HepG2 (cell line): ENCODE data around the gene METTL1. TPM values are rescaled to one million over a fixed set of nuclear protein-coding genes. Genes with fewer than 3 reads are reported as not detected.

Experiments used
- ARNT ChIP-seq: fragments of 450-650 bp; IDR thresholded peaks from 2 replicates; pipeline ENCODE4 v1.6.1; 2017
- ATAD3A ChIP-seq: sonication (generic); formaldehyde crosslinking; IDR thresholded peaks from 2 replicates; pipeline ENCODE4 v1.4.0; 2020; ENCODE audit warnings: missing genetic modification reagents
- ETV6 ChIP-seq: sonication (generic); formaldehyde crosslinking; conservative IDR thresholded peaks from 2 replicates; pipeline ENCODE4 v1.4.0; 2020; ENCODE audit warnings: missing genetic modification reagents
- NFATC3 ChIP-seq: sonication (generic); formaldehyde crosslinking; IDR thresholded peaks from 2 replicates; pipeline ENCODE4 v1.5.1; 2020; ENCODE audit warnings: mild to moderate bottlenecking, missing genetic modification reagents
- REXO4 ChIP-seq: sonication (generic); formaldehyde crosslinking; IDR thresholded peaks from 2 replicates; pipeline ENCODE4 v1.8.0; 2022; ENCODE audit warnings: missing genetic modification reagents, mild to moderate bottlenecking, borderline replicate concordance
- SIN3A ChIP-seq: IDR thresholded peaks from 2 replicates; pipeline ENCODE4 v1.6.1; 2011; ENCODE audit warnings: low read depth, mild to moderate bottlenecking, control low read depth, low read length, borderline replicate concordance
- SIN3B ChIP-seq: fragments of 150-350 bp; IDR thresholded peaks from 2 replicates; pipeline ENCODE4 v1.6.1; 2014; ENCODE audit warnings: low read length
- SMAD1 ChIP-seq: sonication (generic); formaldehyde crosslinking; IDR thresholded peaks from 2 replicates; pipeline ENCODE4 v1.4.0; 2020; ENCODE audit warnings: missing genetic modification reagents, low read depth, mild to moderate bottlenecking, borderline replicate concordance
- SSRP1 ChIP-seq: IDR thresholded peaks from 2 replicates; pipeline ENCODE4 v1.6.1; 2016; ENCODE audit warnings: control low read depth
- THAP11 ChIP-seq: IDR thresholded peaks from 2 replicates; pipeline ENCODE4 v1.6.1; 2016; ENCODE audit warnings: missing biosample characterization, missing genetic modification reagents
- YEATS4 ChIP-seq: sonication (generic); formaldehyde crosslinking; IDR thresholded peaks from 2 replicates; pipeline ENCODE4 v1.4.0; 2020; ENCODE audit warnings: missing genetic modification reagents, borderline replicate concordance
- ZNF138 ChIP-seq: sonication (generic); formaldehyde crosslinking; IDR thresholded peaks from 2 replicates; pipeline ENCODE4 v1.5.0; 2020; ENCODE audit warnings: mild to moderate bottlenecking, low read depth, missing genetic modification reagents
- ZNF235 ChIP-seq: sonication (generic); formaldehyde crosslinking; IDR thresholded peaks from 2 replicates; pipeline ENCODE4 v1.8.1; 2023; ENCODE audit warnings: mild to moderate bottlenecking, missing genetic modification reagents, borderline replicate concordance
- ZNF335 ChIP-seq: sonication (generic); formaldehyde crosslinking; IDR thresholded peaks from 2 replicates; pipeline ENCODE4 v1.4.0; 2020; ENCODE audit warnings: missing genetic modification reagents
- ZNF337 ChIP-seq: sonication (generic); formaldehyde crosslinking; IDR thresholded peaks from 2 replicates; pipeline ENCODE4 v1.5.1; 2020; ENCODE audit warnings: missing genetic modification reagents, low read depth, mild to moderate bottlenecking, borderline replicate concordance
- ZNF546 ChIP-seq: sonication (generic); formaldehyde crosslinking; conservative IDR thresholded peaks from 2 replicates; pipeline ENCODE4 v1.8.1; 2023; ENCODE audit warnings: mild to moderate bottlenecking, missing genetic modification reagents
- ZNF567 ChIP-seq: sonication (generic); formaldehyde crosslinking; IDR thresholded peaks from 2 replicates; pipeline ENCODE4 v1.8.1; 2023; ENCODE audit warnings: mild to moderate bottlenecking, missing genetic modification reagents, borderline replicate concordance
- ZNF674 ChIP-seq: sonication (generic); formaldehyde crosslinking; IDR thresholded peaks from 2 replicates; pipeline ENCODE4 v1.5.0; 2020; ENCODE audit warnings: low read depth, mild to moderate bottlenecking, missing genetic modification reagents
- polyA plus RNA-seq, 8 experiments: library from polyadenylated mRNA; depleted of rRNA in 3 of 8; stranded (reverse) in 7 of 8; unstranded in 1 of 8; fragments of >200 nt; fragmentation: Illumina TruSeq in 4 of 8; extraction: Trizol in 4 of 8; gene quantifications; 2 replicates each; pipeline versions ENCODE4 v1.2.1 to v1.2.3, GENCODE V29; 2011 to 2016; ENCODE audit warnings: low read depth in 4 of 8, missing spikeins in 1 of 8, mixed read lengths in 1 of 8; ENCODE audit not compliant: insufficient read depth in 1 of 8
- total RNA-seq, 5 experiments: library from RNA; depleted of rRNA; stranded (reverse); fragments of >200 nt; fragmentation: Illumina TruSeq; extraction: Trizol; gene quantifications; 2 replicates each; pipeline ENCODE4 v1.2.3, GENCODE V29; 2016; ENCODE audit warnings: low read depth in 1 of 5
- TF ChIP-seq, protein P1 (sequence below): sonication (generic); IDR thresholded peaks from 2 replicates; pipeline ENCODE4 v1.6.1; 2016; ENCODE audit warnings: low read depth, borderline replicate concordance
- TF ChIP-seq, protein P2 (sequence below): sonication (generic); formaldehyde crosslinking; IDR thresholded peaks from 2 replicates; pipeline ENCODE4 v1.8.0; 2022; ENCODE audit warnings: missing genetic modification reagents, mild to moderate bottlenecking, moderate library complexity, borderline replicate concordance
- TF ChIP-seq, protein P3 (sequence below): IDR thresholded peaks from 2 replicates; pipeline ENCODE4 v1.6.1; 2016; ENCODE audit warnings: low read depth, missing genetic modification reagents, missing compliant biosample characterization
- TF ChIP-seq, protein P4 (sequence below): sonication (generic); formaldehyde crosslinking; IDR thresholded peaks from 2 replicates; pipeline ENCODE4 v1.8.1; 2023; ENCODE audit warnings: mild to moderate bottlenecking, missing genetic modification reagents, borderline replicate concordance

Gene METTL1
- total and polyA plus RNA-seq, 2 of the 13 experiments (the other 11 are each of a cell fraction or from before 2014, with no cell fraction given) = 34.7 to 36.9 TPM

DNA sequence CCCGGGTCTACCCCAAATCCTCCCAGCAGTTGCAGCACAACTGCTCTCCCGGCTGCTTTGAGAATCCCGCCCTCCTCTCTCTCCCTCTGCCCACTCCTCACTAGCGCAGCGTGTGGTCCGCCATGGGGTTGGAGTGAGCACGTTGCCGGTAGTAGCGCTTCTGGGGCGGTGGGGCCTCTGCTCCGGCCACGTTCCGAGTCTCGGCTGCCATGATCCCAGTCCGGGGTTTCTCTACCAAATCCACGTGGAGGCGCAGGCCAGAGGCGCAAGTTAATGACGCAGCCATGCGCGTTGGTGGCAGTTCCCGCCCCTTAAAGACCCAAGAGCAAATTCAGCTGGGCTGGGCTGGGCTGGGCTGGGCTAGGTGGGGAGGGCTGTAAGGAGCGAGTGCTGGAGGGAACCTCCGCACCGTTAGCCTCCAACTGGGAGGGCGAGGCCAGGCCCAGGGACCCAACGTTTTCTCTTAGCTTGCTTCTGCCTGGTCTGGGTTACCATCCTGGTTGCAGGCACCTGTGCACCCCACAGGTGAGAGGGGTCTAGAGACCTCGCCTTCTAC is at the start of gene METTL1 (continued):
- TF ChIP-seq REXO4 (CRISPR knock-in tag) = no peak
- TF ChIP-seq ZNF546 (CRISPR knock-in tag) = peak; percentile 73; the same call in 1 of the 2 replicates
- TF ChIP-seq, protein P1, sequence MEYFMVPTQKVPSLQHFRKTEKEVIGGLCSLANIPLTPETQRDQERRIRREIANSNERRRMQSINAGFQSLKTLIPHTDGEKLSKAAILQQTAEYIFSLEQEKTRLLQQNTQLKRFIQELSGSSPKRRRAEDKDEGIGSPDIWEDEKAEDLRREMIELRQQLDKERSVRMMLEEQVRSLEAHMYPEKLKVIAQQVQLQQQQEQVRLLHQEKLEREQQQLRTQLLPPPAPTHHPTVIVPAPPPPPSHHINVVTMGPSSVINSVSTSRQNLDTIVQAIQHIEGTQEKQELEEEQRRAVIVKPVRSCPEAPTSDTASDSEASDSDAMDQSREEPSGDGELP = peak; percentile 87; the same call in 1 of the 2 replicates
- peak; percentile 96 for TF ChIP-seq SIN3A
- TF ChIP-seq SIN3B = peak; percentile 84
- TF ChIP-seq YEATS4 (CRISPR knock-in tag) = peak; percentile 98
- peak; percentile 58; the same call in 1 of the 2 replicates for TF ChIP-seq ZNF337 (CRISPR knock-in tag)
- no peak for TF ChIP-seq SMAD1 (CRISPR knock-in tag)
- no peak; the same call in 1 of the 2 replicates for TF ChIP-seq ZNF567
- no peak; the same call in 1 of the 2 replicates for TF ChIP-seq NFATC3 (CRISPR knock-in tag)
- no peak for TF ChIP-seq ARNT
- TF ChIP-seq ETV6 (CRISPR knock-in tag) = no peak; the same call in 1 of the 2 replicates
- TF ChIP-seq, protein P2, sequence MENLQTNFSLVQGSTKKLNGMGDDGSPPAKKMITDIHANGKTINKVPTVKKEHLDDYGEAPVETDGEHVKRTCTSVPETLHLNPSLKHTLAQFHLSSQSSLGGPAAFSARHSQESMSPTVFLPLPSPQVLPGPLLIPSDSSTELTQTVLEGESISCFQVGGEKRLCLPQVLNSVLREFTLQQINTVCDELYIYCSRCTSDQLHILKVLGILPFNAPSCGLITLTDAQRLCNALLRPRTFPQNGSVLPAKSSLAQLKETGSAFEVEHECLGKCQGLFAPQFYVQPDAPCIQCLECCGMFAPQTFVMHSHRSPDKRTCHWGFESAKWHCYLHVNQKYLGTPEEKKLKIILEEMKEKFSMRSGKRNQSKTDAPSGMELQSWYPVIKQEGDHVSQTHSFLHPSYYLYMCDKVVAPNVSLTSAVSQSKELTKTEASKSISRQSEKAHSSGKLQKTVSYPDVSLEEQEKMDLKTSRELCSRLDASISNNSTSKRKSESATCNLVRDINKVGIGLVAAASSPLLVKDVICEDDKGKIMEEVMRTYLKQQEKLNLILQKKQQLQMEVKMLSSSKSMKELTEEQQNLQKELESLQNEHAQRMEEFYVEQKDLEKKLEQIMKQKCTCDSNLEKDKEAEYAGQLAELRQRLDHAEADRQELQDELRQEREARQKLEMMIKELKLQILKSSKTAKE = no peak
- peak; percentile 91 for TF ChIP-seq THAP11 (CRISPR knock-in tag)
- 0 out of 2 replicates have a peak, but pooled peaks have one; percentile 46 for TF ChIP-seq ZNF335 (CRISPR knock-in tag)
- TF ChIP-seq SSRP1 (CRISPR knock-in tag) = no peak
- 0 out of 2 replicates have a peak, but pooled peaks have one; percentile 14 for TF ChIP-seq ATAD3A
- TF ChIP-seq ZNF674 (CRISPR knock-in tag) = no peak
- TF ChIP-seq, protein P3, sequence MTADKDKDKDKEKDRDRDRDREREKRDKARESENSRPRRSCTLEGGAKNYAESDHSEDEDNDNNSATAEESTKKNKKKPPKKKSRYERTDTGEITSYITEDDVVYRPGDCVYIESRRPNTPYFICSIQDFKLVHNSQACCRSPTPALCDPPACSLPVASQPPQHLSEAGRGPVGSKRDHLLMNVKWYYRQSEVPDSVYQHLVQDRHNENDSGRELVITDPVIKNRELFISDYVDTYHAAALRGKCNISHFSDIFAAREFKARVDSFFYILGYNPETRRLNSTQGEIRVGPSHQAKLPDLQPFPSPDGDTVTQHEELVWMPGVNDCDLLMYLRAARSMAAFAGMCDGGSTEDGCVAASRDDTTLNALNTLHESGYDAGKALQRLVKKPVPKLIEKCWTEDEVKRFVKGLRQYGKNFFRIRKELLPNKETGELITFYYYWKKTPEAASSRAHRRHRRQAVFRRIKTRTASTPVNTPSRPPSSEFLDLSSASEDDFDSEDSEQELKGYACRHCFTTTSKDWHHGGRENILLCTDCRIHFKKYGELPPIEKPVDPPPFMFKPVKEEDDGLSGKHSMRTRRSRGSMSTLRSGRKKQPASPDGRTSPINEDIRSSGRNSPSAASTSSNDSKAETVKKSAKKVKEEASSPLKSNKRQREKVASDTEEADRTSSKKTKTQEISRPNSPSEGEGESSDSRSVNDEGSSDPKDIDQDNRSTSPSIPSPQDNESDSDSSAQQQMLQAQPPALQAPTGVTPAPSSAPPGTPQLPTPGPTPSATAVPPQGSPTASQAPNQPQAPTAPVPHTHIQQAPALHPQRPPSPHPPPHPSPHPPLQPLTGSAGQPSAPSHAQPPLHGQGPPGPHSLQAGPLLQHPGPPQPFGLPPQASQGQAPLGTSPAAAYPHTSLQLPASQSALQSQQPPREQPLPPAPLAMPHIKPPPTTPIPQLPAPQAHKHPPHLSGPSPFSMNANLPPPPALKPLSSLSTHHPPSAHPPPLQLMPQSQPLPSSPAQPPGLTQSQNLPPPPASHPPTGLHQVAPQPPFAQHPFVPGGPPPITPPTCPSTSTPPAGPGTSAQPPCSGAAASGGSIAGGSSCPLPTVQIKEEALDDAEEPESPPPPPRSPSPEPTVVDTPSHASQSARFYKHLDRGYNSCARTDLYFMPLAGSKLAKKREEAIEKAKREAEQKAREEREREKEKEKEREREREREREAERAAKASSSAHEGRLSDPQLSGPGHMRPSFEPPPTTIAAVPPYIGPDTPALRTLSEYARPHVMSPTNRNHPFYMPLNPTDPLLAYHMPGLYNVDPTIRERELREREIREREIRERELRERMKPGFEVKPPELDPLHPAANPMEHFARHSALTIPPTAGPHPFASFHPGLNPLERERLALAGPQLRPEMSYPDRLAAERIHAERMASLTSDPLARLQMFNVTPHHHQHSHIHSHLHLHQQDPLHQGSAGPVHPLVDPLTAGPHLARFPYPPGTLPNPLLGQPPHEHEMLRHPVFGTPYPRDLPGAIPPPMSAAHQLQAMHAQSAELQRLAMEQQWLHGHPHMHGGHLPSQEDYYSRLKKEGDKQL (CRISPR knock-in tag) = no peak; the same call in 1 of the 2 replicates
- TF ChIP-seq ZNF235 (CRISPR knock-in tag) = peak; percentile 90
- TF ChIP-seq, protein P4, sequence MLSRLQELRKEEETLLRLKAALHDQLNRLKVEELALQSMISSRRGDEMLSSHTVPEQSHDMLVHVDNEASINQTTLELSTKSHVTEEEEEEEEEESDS (CRISPR knock-in tag) = 0 out of 2 replicates have a peak, but pooled peaks have one; percentile 70
- peak; percentile 81; the same call in 1 of the 2 replicates for TF ChIP-seq ZNF138 (CRISPR knock-in tag)
